NCI-H1930 (cell line): ENCODE measurements around the gene RNF10.
A peak's percentile ranks its signal among the peaks of the same experiment; 100 is the strongest.
"Not testable (repeated sequence)": the region's sequence is repeated elsewhere in the genome, so short reads cannot be mapped to it uniquely, and the experiment has no call there.

ENCODE experiments used
- DNase-seq, 2 experiments: peaks; one replicate each; lab custom pipeline; 2025; lab: John Stamatoyannopoulos, UW

The RNF10 gene

GRCh38 chr12:120580787-120581723 lies 46.9 kb downstream of the RNF10 start, which contains the start of gene POP5:
Gene POP5, minus strand, starts transcription at chr12:120581402. Its CDS starts 40 bp downstream, at chr12:120581362.
- peak; percentile 97 for DNase-seq

GRCh38 chr12:120581998-120582397 lies 47.8 kb downstream of the RNF10 start:
- no peak for DNase-seq

- DNase-seq = peak; percentile 13 to 67
Measured at GRCh38 chr12:120583478-120584030, 49.4 kb downstream of the RNF10 start.

GRCh38 chr12:120584343-120585149 lies 50.4 kb downstream of the RNF10 start:
- no peak for DNase-seq

GRCh38 chr12:120586206-120586605 lies 52.0 kb downstream of the RNF10 start:
- DNase-seq = no peak

GRCh38 chr12:120586860-120587259 lies 52.7 kb downstream of the RNF10 start:
- no peak for DNase-seq

- DNase-seq = no peak
Measured at GRCh38 chr12:120588371-120588770, 54.2 kb downstream of the RNF10 start.

- DNase-seq = no peak
Measured at GRCh38 chr12:120588948-120589930, 55.1 kb downstream of the RNF10 start.

GRCh38 chr12:120590741-120591407 lies 56.7 kb downstream of the RNF10 start:
- no peak for DNase-seq

- DNase-seq = no peak
Measured at GRCh38 chr12:120592121-120593049, 58.2 kb downstream of the RNF10 start.

- DNase-seq = no peak
Measured at GRCh38 chr12:120596901-120597300, 62.7 kb downstream of the RNF10 start.

GRCh38 chr12:120597861-120598260 lies 63.7 kb downstream of the RNF10 start:
- no peak for DNase-seq

GRCh38 chr12:120598674-120599463 lies 64.7 kb downstream of the RNF10 start:
- no peak for DNase-seq

GRCh38 chr12:120599672-120600552 lies 65.8 kb downstream of the RNF10 start:
- no peak for DNase-seq

- DNase-seq = not testable (repeated sequence)
Measured at GRCh38 chr12:120602416-120602815, 68.3 kb downstream of the RNF10 start.

- DNase-seq = no peak
Measured at GRCh38 chr12:120610560-120610959, 76.4 kb downstream of the RNF10 start.

GRCh38 chr12:120611534-120611933 lies 77.4 kb downstream of the RNF10 start:
- not testable (repeated sequence) for DNase-seq

- no peak for DNase-seq
Measured at GRCh38 chr12:120614848-120615247, 80.7 kb downstream of the RNF10 start.
